ENCODE data around the gene ATP11A. TPM values are rescaled to one million over a fixed set of nuclear protein-coding genes. Genes with fewer than 3 reads are reported as not detected.

ATP11A gene
- total and polyA plus RNA-seq, 2 experiments from 2014 or later, result 28.7 to 30.8 TPM

- 95% methylated on average over 40 of the region's 42 CpGs for WGBS (ENCODE audit: low lambda C conversion rate, missing lambda C conversion rate)
- H2AFZ ChIP-seq, result no peak overlapping the region
- no peak for TF ChIP-seq EZH2 (IDR thresholded peaks at IDR 0.05; ENCODE audit: borderline replicate concordance)
- no peak for TF ChIP-seq CTCF (IDR thresholded peaks at IDR 0.05; ENCODE audit: poor library complexity)
- no peak for TF ChIP-seq EZH2phosphoT487 (IDR thresholded peaks at IDR 0.05; ENCODE audit: low read depth, severe bottlenecking, unreplicated experiment)
These were observed 199.8 kb downstream of the ATP11A start for GRCh38 chr13:112889351-112890290.

GRCh38 chr13:112890316-112891145 lies 200.7 kb downstream of the ATP11A start:
- Histone ChIP-seq H3K79me2 (no peaks in the 10 kb centered on the region), H3K9me3 (ENCODE audit: low read depth) (no peaks in the 10 kb centered on the region), H4K20me1 (ENCODE audit: insufficient read depth, poor library complexity, severe bottlenecking) (no peaks in the 10 kb centered on the region), H3K36me3 (replicated peaks; ENCODE audit: insufficient read depth, low read depth) (no peaks in the 10 kb centered on the region), H3K4me2 (no peak overlapping the region), H3K9me2 (replicated peaks; ENCODE audit: insufficient read depth) (no peaks in the 10 kb centered on the region), H3K27ac (no peak overlapping the region), H3K27me3 (no peaks in the 10 kb centered on the region), H3K4me3 (no peak overlapping the region), H2AFZ (no peak overlapping the region), H3K4me1 (ENCODE audit: insufficient read depth) (peaks cover 24% of the 10 kb centered on the region)
- DNase-seq (ENCODE audit: low spot score), result no peak
- 95% methylated on average over 27 of the region's 27 CpGs for WGBS (ENCODE audit: low lambda C conversion rate, missing lambda C conversion rate)
- no peak for TF ChIP-seq EZH2phosphoT487 (IDR thresholded peaks at IDR 0.05; ENCODE audit: low read depth, severe bottlenecking, unreplicated experiment)
- TF ChIP-seq CTCF (IDR thresholded peaks at IDR 0.05; ENCODE audit: poor library complexity), result no peak
- TF ChIP-seq EZH2 (IDR thresholded peaks at IDR 0.05; ENCODE audit: borderline replicate concordance), result no peak

More at GRCh38 chr13:112889351-112890290, 199.8 kb downstream of the ATP11A start:
- Histone ChIP-seq H3K27me3 (no peaks in the 10 kb centered on the region), H3K4me1 (ENCODE audit: insufficient read depth) (peaks cover 19% of the 10 kb centered on the region), H3K4me2 (no peak overlapping the region), H4K20me1 (ENCODE audit: insufficient read depth, poor library complexity, severe bottlenecking) (no peaks in the 10 kb centered on the region), H3K9me3 (ENCODE audit: low read depth) (no peaks in the 10 kb centered on the region), H3K4me3 (no peak overlapping the region), H3K27ac (no peak overlapping the region), H3K36me3 (replicated peaks; ENCODE audit: insufficient read depth, low read depth) (no peaks in the 10 kb centered on the region), H3K79me2 (no peaks in the 10 kb centered on the region), H3K9me2 (replicated peaks; ENCODE audit: insufficient read depth) (no peaks in the 10 kb centered on the region)
- no peak for DNase-seq (ENCODE audit: low spot score)

GRCh38 chr13:112891477-112892401 lies 201.9 kb downstream of the ATP11A start:
- no peak for TF ChIP-seq EZH2phosphoT487 (IDR thresholded peaks at IDR 0.05; ENCODE audit: low read depth, severe bottlenecking, unreplicated experiment)
- TF ChIP-seq CTCF (IDR thresholded peaks at IDR 0.05; ENCODE audit: poor library complexity), result no peak
- TF ChIP-seq EZH2 (IDR thresholded peaks at IDR 0.05; ENCODE audit: borderline replicate concordance), result no peak
- Histone ChIP-seq H3K36me3 (replicated peaks; ENCODE audit: insufficient read depth, low read depth) (no peaks in the 10 kb centered on the region), H3K27ac (no peak overlapping the region), H3K4me1 (ENCODE audit: insufficient read depth) (peaks cover 24% of the 10 kb centered on the region), H3K4me2 (peak overlapping the region; percentile 99), H3K27me3 (no peaks in the 10 kb centered on the region), H3K9me2 (replicated peaks; ENCODE audit: insufficient read depth) (no peaks in the 10 kb centered on the region), H3K9me3 (ENCODE audit: low read depth) (no peaks in the 10 kb centered on the region), H2AFZ (no peak overlapping the region), H3K4me3 (no peak overlapping the region), H3K79me2 (no peaks in the 10 kb centered on the region), H4K20me1 (ENCODE audit: insufficient read depth, poor library complexity, severe bottlenecking) (no peaks in the 10 kb centered on the region)
- peak; percentile 41 for DNase-seq (ENCODE audit: low spot score)
- WGBS (ENCODE audit: low lambda C conversion rate, missing lambda C conversion rate), result 65% methylated on average over 40 of the region's 40 CpGs
